Breast epithelium (tissue), 4 donors: ENCODE results near the gene SLC44A1. TPM values are rescaled to one million over a fixed set of nuclear protein-coding genes. Genes with fewer than 3 reads are reported as not detected.
A peak's percentile ranks its signal among the peaks of the same experiment; 100 is the strongest.

ENCODE experiments used
- DNase-seq, 2 donors: peaks; one replicate each; pipeline ENCODE4 v3.0.0-alpha.2; 2019; ENCODE audit warnings: low spot score in 2 of 2
- H3K27ac ChIP-seq, 2 donors: fragments of 200-600 bp; sonication (generic) in 1 of 2; one replicate each; pipeline ENCODE4 v1.5.1; 2016 to 2019; ENCODE audit warnings: mild to moderate bottlenecking in 1 of 2
- H3K27me3 ChIP-seq, 2 donors: fragments of 200-600 bp; sonication (generic) in 1 of 2; one replicate each; pipeline versions ENCODE4 v1.5.1 to v1.6.0; 2017 to 2019; ENCODE audit warnings: control low read depth in 1 of 2, mild to moderate bottlenecking in 1 of 2
- H3K36me3 ChIP-seq: fragments of 200-600 bp; one replicate; pipeline ENCODE4 v1.5.1; 2019
- H3K4me1 ChIP-seq, 2 donors: fragments of 200-600 bp; sonication (generic); one replicate each; pipeline ENCODE4 v1.5.1; 2016 to 2019; ENCODE audit warnings: control low read depth in 1 of 2
- H3K4me3 ChIP-seq, 3 donors: fragments of 200-600 bp; sonication (generic); 1 replicate in 2 of 3; 2 replicates in 1 of 3; pipeline ENCODE4 v1.5.1; 2016 to 2019; ENCODE audit warnings: mild to moderate bottlenecking in 3 of 3, moderate library complexity in 2 of 3
- H3K9me3 ChIP-seq, 2 donors: fragments of 200-600 bp; sonication (generic) in 1 of 2; one replicate each; pipeline ENCODE4 v1.5.1; 2016 to 2019; ENCODE audit warnings: control low read depth in 1 of 2
- POLR2A ChIP-seq: fragments of 450-650 bp; IDR thresholded peaks from one replicate; pipeline ENCODE4 v1.6.1; 2016; ENCODE audit warnings: antibody characterized with exemption, mild to moderate bottlenecking, moderate library complexity
- POLR2AphosphoS5 ChIP-seq, 3 donors: sonication (generic); formaldehyde crosslinking; IDR thresholded peaks; one replicate each; pipeline ENCODE4 v1.6.1; 2017; ENCODE audit warnings: antibody characterized with exemption in 3 of 3
- intact Hi-C: fragments of 100-400 bp; cut with DNase I; formaldehyde crosslinking; loops from one replicate; pipeline ENCODE4 v1.15.1; 2023; ENCODE audit warnings: low total_unique reads
- total RNA-seq, 3 donors: library from RNA; depleted of rRNA; stranded (reverse); fragments of >200 nt; gene quantifications; one replicate each; pipeline ENCODE4 v1.1.0, GENCODE V29; 2016
- TF ChIP-seq, protein P1 (sequence below), 3 donors: fragments of 450-650 bp; IDR thresholded peaks; one replicate each; pipeline ENCODE4 v1.5.1; 2016 to 2017; ENCODE audit warnings: antibody characterized with exemption in 3 of 3, mild to moderate bottlenecking in 3 of 3, moderate library complexity in 3 of 3

Gene SLC44A1
- total RNA-seq, 3 donors from 2014 or later, result 53.7 to 62.6 (median 61.1) TPM

DNA sequence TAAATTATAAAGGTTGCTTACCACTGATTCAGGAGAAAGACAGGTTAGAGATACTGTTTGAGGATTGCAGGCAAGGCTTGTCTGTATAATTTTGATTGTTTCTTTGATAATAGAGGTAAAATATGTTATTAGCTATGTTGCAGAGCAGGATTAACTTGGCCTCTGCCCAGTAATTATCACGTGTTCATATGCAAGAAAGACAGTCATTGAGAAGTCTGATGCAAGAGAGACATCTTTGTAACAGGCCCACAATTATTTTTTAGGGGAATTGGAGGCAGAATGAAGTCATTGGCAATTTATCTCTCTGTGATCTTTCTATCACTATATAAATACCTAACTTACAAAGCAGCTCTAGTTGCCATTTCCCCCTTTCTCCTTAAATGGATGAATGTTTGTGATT lies 46.0 kb downstream of the SLC44A1 start:
- Histone ChIP-seq H3K27ac (peak overlapping the region; percentile 56 to 67), H3K9me3 (no peaks in the 10 kb centered on the region), H3K4me3 (no peak overlapping the region), H3K27me3 (no peaks in the 10 kb centered on the region), H3K36me3 (no peaks in the 10 kb centered on the region), H3K4me1 (peaks cover 0 to 14% of the 10 kb centered on the region in 2 donors)
- peak in 1 of 2 donors; percentile 57 for DNase-seq
- intact Hi-C loops, result no loop called here
- TF ChIP-seq POLR2A, result no peak
- TF ChIP-seq POLR2AphosphoS5 (IDR thresholded peaks at IDR 0.05), result no peak
- TF ChIP-seq, protein P1, sequence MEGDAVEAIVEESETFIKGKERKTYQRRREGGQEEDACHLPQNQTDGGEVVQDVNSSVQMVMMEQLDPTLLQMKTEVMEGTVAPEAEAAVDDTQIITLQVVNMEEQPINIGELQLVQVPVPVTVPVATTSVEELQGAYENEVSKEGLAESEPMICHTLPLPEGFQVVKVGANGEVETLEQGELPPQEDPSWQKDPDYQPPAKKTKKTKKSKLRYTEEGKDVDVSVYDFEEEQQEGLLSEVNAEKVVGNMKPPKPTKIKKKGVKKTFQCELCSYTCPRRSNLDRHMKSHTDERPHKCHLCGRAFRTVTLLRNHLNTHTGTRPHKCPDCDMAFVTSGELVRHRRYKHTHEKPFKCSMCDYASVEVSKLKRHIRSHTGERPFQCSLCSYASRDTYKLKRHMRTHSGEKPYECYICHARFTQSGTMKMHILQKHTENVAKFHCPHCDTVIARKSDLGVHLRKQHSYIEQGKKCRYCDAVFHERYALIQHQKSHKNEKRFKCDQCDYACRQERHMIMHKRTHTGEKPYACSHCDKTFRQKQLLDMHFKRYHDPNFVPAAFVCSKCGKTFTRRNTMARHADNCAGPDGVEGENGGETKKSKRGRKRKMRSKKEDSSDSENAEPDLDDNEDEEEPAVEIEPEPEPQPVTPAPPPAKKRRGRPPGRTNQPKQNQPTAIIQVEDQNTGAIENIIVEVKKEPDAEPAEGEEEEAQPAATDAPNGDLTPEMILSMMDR (IDR thresholded peaks at IDR 0.05), result no peak

DNA sequence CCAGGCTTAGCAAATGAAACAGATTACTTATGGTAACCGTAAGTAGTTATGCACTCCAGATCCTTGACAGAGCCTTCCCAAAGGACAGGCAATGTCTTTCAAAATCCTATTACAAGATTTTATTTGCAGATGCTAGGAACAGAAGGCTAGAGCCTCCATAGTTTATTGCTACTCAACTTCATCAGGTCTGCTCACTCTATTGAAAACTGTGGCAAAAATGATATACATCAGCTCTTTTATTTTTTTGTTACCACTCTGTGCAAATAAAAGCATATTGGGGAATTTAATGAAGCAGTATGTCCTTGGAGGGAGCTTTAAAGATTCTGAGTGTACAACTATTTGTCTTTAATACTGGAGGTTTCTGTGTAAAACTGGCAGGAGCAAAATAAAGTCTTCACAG lies 46.5 kb downstream of the SLC44A1 start:
- DNase-seq, result no peak
- no peaks in the 10 kb centered on the region for H3K9me3 ChIP-seq
- no peaks in the 10 kb centered on the region for H3K36me3 ChIP-seq
- H3K4me3 ChIP-seq, result no peak overlapping the region
- H3K27ac ChIP-seq, result peak overlapping the region; percentile 56 to 67
- intact Hi-C loops, result no loop called here
- H3K27me3 ChIP-seq, result no peaks in the 10 kb centered on the region
- TF ChIP-seq POLR2AphosphoS5 (IDR thresholded peaks at IDR 0.05), result no peak
- TF ChIP-seq POLR2A, result no peak
- TF ChIP-seq, protein P1 (IDR thresholded peaks at IDR 0.05), result no peak
- peaks cover 0 to 14% of the 10 kb centered on the region in 2 donors for H3K4me1 ChIP-seq

DNA sequence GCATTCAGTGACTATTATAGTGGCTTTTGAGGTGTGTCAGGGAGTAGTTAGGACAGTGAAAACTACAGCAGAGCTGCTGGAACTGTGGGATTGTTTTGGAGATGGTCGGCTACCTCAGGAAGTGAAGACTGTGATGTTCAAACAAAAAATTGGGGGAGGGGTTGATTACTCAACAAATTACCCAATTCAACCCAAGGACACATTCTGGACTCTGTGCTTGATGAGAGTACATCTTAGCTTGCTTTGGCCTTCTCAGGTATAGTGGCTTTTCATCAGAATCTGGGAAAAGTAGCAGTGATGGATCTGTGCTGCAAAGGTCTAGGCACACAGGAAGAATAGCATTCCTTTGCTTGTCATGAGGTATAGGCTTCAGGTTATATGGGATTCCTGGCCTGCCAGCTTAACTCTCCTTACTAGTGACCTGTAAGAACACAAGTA lies 47.0 kb downstream of the SLC44A1 start:
- intact Hi-C loops, result no loop called here
- Histone ChIP-seq H3K4me3 (no peak overlapping the region), H3K36me3 (no peaks in the 10 kb centered on the region), H3K27me3 (no peaks in the 10 kb centered on the region), H3K27ac (peak overlapping the region; percentile 56 to 67), H3K9me3 (no peaks in the 10 kb centered on the region), H3K4me1 (peaks cover 0 to 14% of the 10 kb centered on the region in 2 donors)
- TF ChIP-seq POLR2A (no peak), POLR2AphosphoS5 (IDR thresholded peaks at IDR 0.05) (no peak)
- TF ChIP-seq, protein P1 (IDR thresholded peaks at IDR 0.05), result no peak
- no peak for DNase-seq

DNA sequence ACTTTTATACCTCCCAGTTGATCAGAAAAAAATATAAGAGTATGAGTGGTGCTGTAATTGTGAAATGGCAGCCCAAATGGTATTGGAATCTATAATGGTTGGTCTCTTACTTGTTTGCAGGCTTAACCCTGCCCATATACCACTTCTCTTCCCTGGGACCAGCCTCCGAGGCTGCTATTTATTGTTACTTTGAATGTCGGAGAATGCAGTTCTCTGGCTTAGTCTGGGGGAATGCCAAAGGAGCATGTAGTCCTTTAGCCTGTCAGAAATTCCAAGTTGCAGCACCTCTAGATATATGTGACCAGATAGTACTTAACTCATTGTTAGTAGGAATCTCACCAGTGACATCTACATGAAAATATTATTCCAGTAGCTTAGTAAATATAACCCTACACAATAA lies 47.5 kb downstream of the SLC44A1 start:
- TF ChIP-seq, protein P1 (IDR thresholded peaks at IDR 0.05), result no peak
- TF ChIP-seq POLR2A, result no peak
- TF ChIP-seq POLR2AphosphoS5 (IDR thresholded peaks at IDR 0.05), result no peak

DNA sequence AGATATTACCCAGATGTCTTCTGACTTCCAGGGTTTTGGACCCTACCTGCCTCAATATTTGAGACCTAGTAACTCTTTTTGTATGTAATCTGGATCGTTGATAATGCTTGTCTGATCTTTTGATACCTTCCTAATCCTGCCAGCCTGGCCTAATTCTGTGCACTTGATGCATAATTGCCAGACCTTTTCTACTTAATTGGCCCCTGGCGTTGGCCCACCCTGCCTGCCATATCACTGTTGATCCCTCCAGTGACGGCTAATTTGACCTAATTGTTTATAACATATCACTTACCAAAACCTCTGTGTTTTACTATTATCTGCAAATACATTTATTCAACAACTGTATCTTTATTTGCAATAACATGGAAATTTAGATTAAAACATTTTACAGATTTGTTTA lies 49.0 kb downstream of the SLC44A1 start:
- DNase-seq, result no peak
- no peak overlapping the region for H3K4me3 ChIP-seq
- no peak for TF ChIP-seq POLR2AphosphoS5 (IDR thresholded peaks at IDR 0.05)
- TF ChIP-seq POLR2A, result no peak
- TF ChIP-seq, protein P1 (IDR thresholded peaks at IDR 0.05), result no peak
- H3K36me3 ChIP-seq, result no peaks in the 10 kb centered on the region
- no peak overlapping the region for H3K27ac ChIP-seq
- intact Hi-C loops, result no loop called here
- no peaks in the 10 kb centered on the region for H3K27me3 ChIP-seq
- H3K9me3 ChIP-seq, result no peaks in the 10 kb centered on the region
- H3K4me1 ChIP-seq, result peaks cover 0 to 14% of the 10 kb centered on the region in 2 donors

More for the DNA sequence above, 47.5 kb downstream of the SLC44A1 start:
- H3K36me3 ChIP-seq, result no peaks in the 10 kb centered on the region
- intact Hi-C loops, result no loop called here
- no peak for DNase-seq
- peak overlapping the region; percentile 56 to 67 for H3K27ac ChIP-seq
- no peak overlapping the region for H3K4me3 ChIP-seq
- peaks cover 0 to 14% of the 10 kb centered on the region in 2 donors for H3K4me1 ChIP-seq
- no peaks in the 10 kb centered on the region for H3K9me3 ChIP-seq
- no peaks in the 10 kb centered on the region for H3K27me3 ChIP-seq
